Measurements from ENCODE around the gene DMRT2.

GRCh38 chr9:1071730-1072129 is 21.6 kb downstream of the DMRT2 start:
- TF ChIP-seq CTCF (conservative IDR thresholded peaks at IDR 0.05; ENCODE audit: low read depth, low read length) (no peak), EZH2 (IDR thresholded peaks at IDR 0.05; ENCODE audit: low read length, unreplicated experiment) (no peak)

All from PC-3 (cell line).